Gastroesophageal sphincter (tissue), 4 donors: ENCODE data around the gene NDUFB5. TPM values are rescaled to one million over a fixed set of nuclear protein-coding genes. Genes with fewer than 3 reads are reported as not detected.

ENCODE experiments used
- ATAC-seq: fragments of 150-250 bp; one replicate; pipeline ENCODE4 v1.9.1; 2016; ENCODE audit warnings: mild to moderate bottlenecking, moderate library complexity
- H3K27ac ChIP-seq, 4 donors: fragments of 200-600 bp; sonication (generic) in 3 of 4; 1 replicate in 3 of 4; 2 replicates in 1 of 4; pipeline ENCODE4 v1.5.1; 2016 to 2019
- H3K27me3 ChIP-seq: fragments of 200-600 bp; sonication (generic); one replicate; pipeline ENCODE4 v1.5.1; 2019
- H3K36me3 ChIP-seq, 2 donors: fragments of 200-600 bp; sonication (generic); one replicate each; pipeline ENCODE4 v1.5.1; 2019; ENCODE audit warnings: control low read depth in 1 of 2
- H3K4me1 ChIP-seq, 3 donors: fragments of 200-600 bp; sonication (generic); 1 replicate in 2 of 3; 2 replicates in 1 of 3; pipeline ENCODE4 v1.5.1; 2016 to 2019; ENCODE audit warnings: control low read depth in 2 of 3
- H3K4me3 ChIP-seq, 2 donors: fragments of 200-600 bp; sonication (generic); one replicate each; pipeline ENCODE4 v1.5.1; 2019; ENCODE audit warnings: mild to moderate bottlenecking in 1 of 2, moderate library complexity in 1 of 2
- H3K9me3 ChIP-seq, 3 donors: fragments of 200-600 bp; sonication (generic); one replicate each; pipeline ENCODE4 v1.5.1; 2017 to 2019; ENCODE audit warnings: control low read depth in 2 of 3
- EP300 ChIP-seq: sonication (generic); formaldehyde crosslinking; IDR thresholded peaks from one replicate; pipeline ENCODE4 v1.6.1; 2017; ENCODE audit warnings: antibody characterized with exemption, mild to moderate bottlenecking
- POLR2A ChIP-seq, 2 donors: fragments of 450-650 bp; IDR thresholded peaks; one replicate each; pipeline ENCODE4 v1.6.1; 2017; ENCODE audit warnings: antibody characterized with exemption in 2 of 2, mild to moderate bottlenecking in 2 of 2, moderate library complexity in 1 of 2
- POLR2AphosphoS5 ChIP-seq: sonication (generic); formaldehyde crosslinking; IDR thresholded peaks from one replicate; pipeline ENCODE4 v1.6.1; 2017; ENCODE audit warnings: antibody characterized with exemption
- WGBS, 2 donors: methylation state at CpG; one replicate each; pipeline ENCODE4 v1.1.5; 2018; ENCODE audit warnings: low coverage in 1 of 2; 5-methylcytosine and 5-hydroxymethylcytosine counted together
- total RNA-seq, 4 donors: library from RNA; depleted of rRNA; stranded (reverse); fragments of >200 nt; gene quantifications; one replicate each; pipeline ENCODE4 v1.1.0, GENCODE V29; 2016
- TF ChIP-seq, protein P1 (sequence below), 4 experiments: fragments of 200-600 bp in 2 of 4; fragments of 450-650 bp in 2 of 4; sonication (generic) in 1 of 4; IDR thresholded peaks; one replicate each; pipeline ENCODE4 v1.5.1; 2017 to 2019; ENCODE audit warnings: antibody characterized with exemption in 4 of 4, mild to moderate bottlenecking in 2 of 4, moderate library complexity in 2 of 4

The NDUFB5 gene
- total RNA-seq, 4 donors from 2014 or later = 73.6 to 137 (median 100) TPM

DNA sequence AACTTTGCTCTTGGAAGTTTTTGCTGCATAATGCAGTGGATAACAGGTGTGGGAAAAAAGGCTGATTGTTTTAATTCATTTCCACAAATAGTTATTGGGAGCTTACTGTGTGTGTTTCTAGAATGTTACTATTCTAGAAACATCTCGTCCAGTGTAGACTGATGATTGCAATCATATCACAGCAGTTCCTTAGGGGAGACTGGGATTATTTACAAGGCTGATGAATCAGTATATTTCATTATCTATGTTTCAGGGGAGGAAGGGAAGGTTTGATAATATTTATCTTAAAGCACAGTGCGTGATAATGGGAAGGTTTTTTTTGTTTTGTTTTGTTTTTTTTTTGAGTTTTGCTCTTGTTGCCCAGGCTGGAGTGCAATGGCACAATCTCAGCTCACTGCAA lies 50.6 kb downstream of the NDUFB5 start:
- no peak for TF ChIP-seq POLR2A (IDR thresholded peaks at IDR 0.05)
- no peak for TF ChIP-seq POLR2AphosphoS5
- TF ChIP-seq, protein P1, sequence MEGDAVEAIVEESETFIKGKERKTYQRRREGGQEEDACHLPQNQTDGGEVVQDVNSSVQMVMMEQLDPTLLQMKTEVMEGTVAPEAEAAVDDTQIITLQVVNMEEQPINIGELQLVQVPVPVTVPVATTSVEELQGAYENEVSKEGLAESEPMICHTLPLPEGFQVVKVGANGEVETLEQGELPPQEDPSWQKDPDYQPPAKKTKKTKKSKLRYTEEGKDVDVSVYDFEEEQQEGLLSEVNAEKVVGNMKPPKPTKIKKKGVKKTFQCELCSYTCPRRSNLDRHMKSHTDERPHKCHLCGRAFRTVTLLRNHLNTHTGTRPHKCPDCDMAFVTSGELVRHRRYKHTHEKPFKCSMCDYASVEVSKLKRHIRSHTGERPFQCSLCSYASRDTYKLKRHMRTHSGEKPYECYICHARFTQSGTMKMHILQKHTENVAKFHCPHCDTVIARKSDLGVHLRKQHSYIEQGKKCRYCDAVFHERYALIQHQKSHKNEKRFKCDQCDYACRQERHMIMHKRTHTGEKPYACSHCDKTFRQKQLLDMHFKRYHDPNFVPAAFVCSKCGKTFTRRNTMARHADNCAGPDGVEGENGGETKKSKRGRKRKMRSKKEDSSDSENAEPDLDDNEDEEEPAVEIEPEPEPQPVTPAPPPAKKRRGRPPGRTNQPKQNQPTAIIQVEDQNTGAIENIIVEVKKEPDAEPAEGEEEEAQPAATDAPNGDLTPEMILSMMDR (IDR thresholded peaks at IDR 0.05) = no peak
- no peak for TF ChIP-seq EP300
- no peak for ATAC-seq
- no peaks in the 10 kb centered on the region for H3K9me3 ChIP-seq
- no peak overlapping the region for H3K4me3 ChIP-seq
- no peak overlapping the region for H3K27ac ChIP-seq
- no peaks in the 10 kb centered on the region for H3K36me3 ChIP-seq
- H3K27me3 ChIP-seq = no peaks in the 10 kb centered on the region
- WGBS, 2 donors = 67 to 81% methylated on average over 1 to 2 of the region's 2 CpGs
- H3K4me1 ChIP-seq = peaks cover 0 to 19% (median 6%) of the 10 kb centered on the region in 3 donors

DNA sequence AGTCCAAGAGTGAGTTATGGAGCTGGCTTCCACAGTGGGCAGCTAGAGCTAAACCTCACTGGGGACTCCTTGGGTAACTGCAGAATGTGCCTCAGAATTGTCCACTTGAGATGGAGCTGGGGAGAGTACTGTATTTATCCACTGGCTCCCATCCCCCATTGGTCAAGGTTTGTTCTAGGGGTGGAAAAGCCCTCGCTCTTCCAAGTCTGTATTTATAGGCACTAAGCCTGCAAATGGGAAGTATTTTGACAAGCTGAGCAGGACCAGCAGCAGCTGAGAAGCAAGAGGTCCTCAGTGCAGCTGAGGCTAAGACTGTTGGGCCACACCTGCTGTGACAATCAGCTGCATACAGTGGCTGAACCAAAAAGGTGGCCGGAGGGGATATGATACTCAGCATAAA lies 54.0 kb downstream of the NDUFB5 start:
- 89 to 100% methylated on average over 2 of the region's 2 CpGs for WGBS, 2 donors
- Histone ChIP-seq H3K36me3 (no peaks in the 10 kb centered on the region), H3K27me3 (no peaks in the 10 kb centered on the region), H3K27ac (no peak overlapping the region), H3K4me1 (peaks cover 0 to 19% (median 6%) of the 10 kb centered on the region in 3 donors), H3K9me3 (no peaks in the 10 kb centered on the region), H3K4me3 (no peak overlapping the region)
- ATAC-seq = no peak
- TF ChIP-seq, protein P1 (IDR thresholded peaks at IDR 0.05) = no peak
- TF ChIP-seq POLR2A (IDR thresholded peaks at IDR 0.05) (no peak), EP300 (no peak), POLR2AphosphoS5 (no peak)

DNA sequence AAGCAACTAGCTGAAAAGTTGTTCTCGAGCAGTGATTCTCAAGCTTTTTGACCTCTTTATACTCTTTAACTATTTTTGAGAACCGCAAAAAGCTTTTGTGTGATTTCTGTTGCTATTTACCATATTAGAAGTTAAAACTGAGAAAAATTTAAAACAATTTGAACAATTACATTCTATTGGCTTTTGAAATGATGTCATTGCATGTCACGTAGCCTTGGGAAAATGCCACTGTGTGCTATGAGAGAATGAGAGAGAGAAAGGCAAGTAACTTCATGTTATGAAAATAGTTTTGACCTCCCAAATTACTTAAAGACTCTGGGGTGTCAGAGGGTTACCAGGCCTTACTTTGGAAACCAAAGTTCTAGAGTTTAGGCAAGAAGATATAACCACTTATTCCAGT lies 56.3 kb downstream of the NDUFB5 start:
- Histone ChIP-seq H3K27me3 (no peaks in the 10 kb centered on the region), H3K9me3 (no peaks in the 10 kb centered on the region), H3K27ac (no peak overlapping the region), H3K4me3 (no peak overlapping the region), H3K4me1 (peaks cover 0 to 6% (median 0%) of the 10 kb centered on the region in 3 donors), H3K36me3 (no peaks in the 10 kb centered on the region)
- 81 to 88% methylated on average over 3 of the region's 3 CpGs for WGBS, 2 donors
- no peak for ATAC-seq
- TF ChIP-seq POLR2AphosphoS5 (no peak), POLR2A (IDR thresholded peaks at IDR 0.05) (no peak), EP300 (no peak)
- TF ChIP-seq, protein P1 (IDR thresholded peaks at IDR 0.05) = no peak

DNA sequence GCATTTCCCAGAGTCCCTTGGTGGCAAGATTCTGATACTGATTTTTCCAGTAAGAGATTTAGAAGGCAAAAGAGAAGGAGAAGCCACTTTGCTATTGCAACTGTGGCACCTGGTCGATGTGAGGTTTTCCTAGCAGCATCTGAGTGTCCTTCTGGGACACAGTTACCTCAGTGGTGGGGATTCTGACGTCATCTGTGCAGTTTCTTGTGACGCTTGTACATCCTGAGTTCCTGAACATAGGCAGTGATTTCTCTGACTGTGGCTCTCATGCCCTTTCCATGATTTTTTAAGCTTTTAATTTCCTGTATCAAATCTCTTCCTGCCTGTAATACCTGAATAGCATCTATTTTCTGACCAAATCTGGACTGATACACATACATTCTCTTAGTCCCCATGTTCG lies 57.2 kb downstream of the NDUFB5 start:
- Histone ChIP-seq H3K27me3 (no peaks in the 10 kb centered on the region), H3K27ac (no peak overlapping the region), H3K4me1 (peaks cover 0 to 14% (median 5%) of the 10 kb centered on the region in 3 donors), H3K36me3 (no peaks in the 10 kb centered on the region), H3K9me3 (no peaks in the 10 kb centered on the region), H3K4me3 (no peak overlapping the region)
- 81 to 83% methylated on average over 3 to 4 of the region's 4 CpGs for WGBS, 2 donors
- ATAC-seq = no peak
- TF ChIP-seq POLR2AphosphoS5 = no peak
- no peak for TF ChIP-seq EP300
- TF ChIP-seq, protein P1 (IDR thresholded peaks at IDR 0.05) = no peak
- TF ChIP-seq POLR2A (IDR thresholded peaks at IDR 0.05) = no peak

DNA sequence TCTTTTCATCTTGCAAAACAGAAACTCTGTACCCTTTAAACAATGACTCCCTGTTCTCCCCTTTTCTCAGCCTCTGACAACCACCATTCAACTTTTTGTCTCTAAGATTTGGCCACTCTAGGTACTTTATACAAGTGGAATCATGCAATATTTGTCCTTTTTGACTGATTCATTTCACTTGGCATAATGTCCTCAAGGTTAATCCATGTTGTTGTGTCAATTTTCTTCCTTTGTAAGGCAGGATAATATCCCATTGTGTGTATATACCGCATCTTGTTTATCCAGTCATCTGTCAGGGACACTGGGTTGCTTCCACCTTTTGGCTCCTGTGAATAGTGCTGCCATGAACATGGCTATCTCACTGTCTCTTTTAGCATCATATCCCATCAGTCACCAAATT lies 58.5 kb downstream of the NDUFB5 start:
- ATAC-seq = no peak
- WGBS, 2 donors = 100% methylated on average over 1 of the region's 1 CpG; no CpG with 5 or more reads in 1 of the 2 donors
- Histone ChIP-seq H3K36me3 (no peaks in the 10 kb centered on the region), H3K27me3 (no peaks in the 10 kb centered on the region), H3K27ac (no peak overlapping the region), H3K4me3 (no peak overlapping the region), H3K4me1 (peaks cover 0 to 17% (median 6%) of the 10 kb centered on the region in 3 donors), H3K9me3 (no peaks in the 10 kb centered on the region)
- TF ChIP-seq, protein P1 (IDR thresholded peaks at IDR 0.05) = no peak
- no peak for TF ChIP-seq POLR2AphosphoS5
- no peak for TF ChIP-seq POLR2A (IDR thresholded peaks at IDR 0.05)
- no peak for TF ChIP-seq EP300
